ENCODE results near the gene GSTM1. TPM values are rescaled to one million over a fixed set of nuclear protein-coding genes. Genes with fewer than 3 reads are reported as not detected.

GSTM1 gene
- total RNA-seq, 4 donors from 2014 or later, result 0.83 to 299 TPM; not detected in 2

GRCh38 chr1:109725510-109725909 lies 37.9 kb downstream of the GSTM1 start:
- Histone ChIP-seq H3K4me1 (no peaks in the 10 kb centered on the region), H3K27ac (no peak overlapping the region), H3K36me3 (no peaks in the 10 kb centered on the region), H3K9me3 (no peaks in the 10 kb centered on the region), H3K27me3 (no peaks in the 10 kb centered on the region), H3K4me3 (no peak overlapping the region)
- no peak for DNase-seq
- WGBS, 2 donors, result 87 to 100% methylated on average over 3 to 4 of the region's 4 CpGs
- TF ChIP-seq POLR2A (IDR thresholded peaks at IDR 0.05) (no peak), CTCF (IDR thresholded peaks at IDR 0.05) (no peak)
- intact Hi-C loops (cut with DNase I), result no loop called here

DNA sequence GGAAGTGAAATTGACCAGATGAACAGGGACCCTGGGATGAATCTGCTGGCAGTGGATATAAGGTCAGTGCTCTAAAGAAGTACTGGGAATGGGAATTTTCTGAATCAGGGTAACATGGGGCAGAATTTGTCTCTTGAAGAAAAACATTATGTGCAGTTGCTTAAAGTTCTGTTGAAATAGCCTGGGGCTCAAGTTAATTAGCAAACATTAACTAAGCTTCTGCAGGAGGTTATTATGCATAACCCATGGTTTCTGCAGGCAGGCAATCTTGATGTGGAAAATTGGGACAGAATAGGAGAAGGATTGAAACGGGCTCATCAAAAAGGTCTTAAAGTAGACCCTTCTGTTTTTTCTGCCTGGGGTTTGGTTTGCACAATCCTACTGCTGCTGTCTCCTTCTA lies 38.4 kb downstream of the GSTM1 start:
- no peak overlapping the region for H3K4me3 ChIP-seq
- WGBS, 2 donors, result 56 to 64% methylated on average over 1 of the region's 1 CpG
- no peaks in the 10 kb centered on the region for H3K9me3 ChIP-seq
- no peaks in the 10 kb centered on the region for H3K27me3 ChIP-seq
- TF ChIP-seq CTCF (IDR thresholded peaks at IDR 0.05) (no peak), POLR2A (IDR thresholded peaks at IDR 0.05) (no peak)
- DNase-seq, result no peak
- no peaks in the 10 kb centered on the region for H3K36me3 ChIP-seq
- no peaks in the 10 kb centered on the region for H3K4me1 ChIP-seq
- H3K27ac ChIP-seq, result no peak overlapping the region
- intact Hi-C loops (cut with DNase I), result no loop called here

- Histone ChIP-seq H3K4me1 (peaks cover 0 to 3% (median 0%) of the 10 kb centered on the region in 3 donors), H3K9me3 (no peaks in the 10 kb centered on the region), H3K27ac (no peak overlapping the region), H3K36me3 (no peaks in the 10 kb centered on the region), H3K4me3 (no peak overlapping the region), H3K27me3 (no peaks in the 10 kb centered on the region)
- TF ChIP-seq CTCF (IDR thresholded peaks at IDR 0.05), result no peak
- TF ChIP-seq POLR2A (IDR thresholded peaks at IDR 0.05), result no peak
- intact Hi-C loops (cut with DNase I), result no loop called here
- DNase-seq, result no peak
- WGBS, 2 donors, result 91 to 94% methylated on average over 12 of the region's 12 CpGs
These were observed 39.2 kb downstream of the GSTM1 start for GRCh38 chr1:109726728-109727373.

GRCh38 chr1:109728870-109729269 lies 41.3 kb downstream of the GSTM1 start:
- no peak for DNase-seq
- no peak overlapping the region for H3K27ac ChIP-seq
- 63 to 75% methylated on average over 5 to 7 of the region's 7 CpGs for WGBS, 2 donors

DNA sequence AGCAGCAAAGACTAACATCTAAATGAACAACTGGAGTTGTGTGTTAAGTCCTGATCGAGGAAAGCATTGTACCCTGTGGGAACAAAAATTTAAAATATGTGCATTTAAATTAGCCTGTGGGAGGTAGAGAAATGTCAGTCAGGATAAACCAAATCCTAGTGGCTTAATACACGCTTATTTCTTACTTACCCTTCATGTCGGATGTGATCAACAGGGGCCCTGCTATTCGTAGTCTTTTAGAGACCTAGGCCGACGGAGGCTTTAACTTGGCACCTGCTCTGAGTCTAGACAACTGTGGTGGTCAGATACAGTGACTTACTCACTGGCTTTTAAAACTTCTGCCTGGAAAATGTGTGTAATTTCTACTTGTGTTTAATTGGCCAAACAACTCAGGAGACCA lies 43.0 kb downstream of the GSTM1 start:
- no peaks in the 10 kb centered on the region for H3K27me3 ChIP-seq
- DNase-seq, result no peak

More at GRCh38 chr1:109728870-109729269, 41.3 kb downstream of the GSTM1 start:
- Histone ChIP-seq H3K9me3 (no peaks in the 10 kb centered on the region), H3K36me3 (no peaks in the 10 kb centered on the region), H3K27me3 (no peaks in the 10 kb centered on the region), H3K4me3 (no peak overlapping the region), H3K4me1 (peaks cover 0 to 15% (median 0%) of the 10 kb centered on the region in 3 donors)
- intact Hi-C loops (cut with DNase I), result no loop called here
- TF ChIP-seq POLR2A (IDR thresholded peaks at IDR 0.05), result no peak
- no peak for TF ChIP-seq CTCF (IDR thresholded peaks at IDR 0.05)

More for the DNA sequence above, 43.0 kb downstream of the GSTM1 start:
- Histone ChIP-seq H3K36me3 (no peaks in the 10 kb centered on the region), H3K4me1 (peaks cover 0 to 15% (median 0%) of the 10 kb centered on the region in 3 donors), H3K27ac (no peak overlapping the region), H3K9me3 (no peaks in the 10 kb centered on the region), H3K4me3 (no peak overlapping the region)
- 69 to 86% methylated on average over 6 of the region's 6 CpGs for WGBS, 2 donors
- TF ChIP-seq CTCF (IDR thresholded peaks at IDR 0.05) (no peak), POLR2A (IDR thresholded peaks at IDR 0.05) (no peak)
- intact Hi-C loops (cut with DNase I), result no loop called here

Measured in esophagus squamous epithelium (tissue), 5 donors.